Activated CD4-positive, CD25-positive, alpha-beta regulatory T cell treated with anti-CD3 and anti-CD28 coated beads, Interleukin-2, amount 50 U/mL, for 16 hours (primary cell): ENCODE data around the gene NADSYN1.
"Not testable (repeated sequence)": the region's sequence is repeated elsewhere in the genome, so short reads cannot be mapped to it uniquely, and the experiment has no call there.

Experiments used
- DNase-seq: peaks from one replicate; pipeline ENCODE4 v3.0.0-alpha.2; 2020; ENCODE audit warnings: low read depth, low spot score

Gene NADSYN1

DNA sequence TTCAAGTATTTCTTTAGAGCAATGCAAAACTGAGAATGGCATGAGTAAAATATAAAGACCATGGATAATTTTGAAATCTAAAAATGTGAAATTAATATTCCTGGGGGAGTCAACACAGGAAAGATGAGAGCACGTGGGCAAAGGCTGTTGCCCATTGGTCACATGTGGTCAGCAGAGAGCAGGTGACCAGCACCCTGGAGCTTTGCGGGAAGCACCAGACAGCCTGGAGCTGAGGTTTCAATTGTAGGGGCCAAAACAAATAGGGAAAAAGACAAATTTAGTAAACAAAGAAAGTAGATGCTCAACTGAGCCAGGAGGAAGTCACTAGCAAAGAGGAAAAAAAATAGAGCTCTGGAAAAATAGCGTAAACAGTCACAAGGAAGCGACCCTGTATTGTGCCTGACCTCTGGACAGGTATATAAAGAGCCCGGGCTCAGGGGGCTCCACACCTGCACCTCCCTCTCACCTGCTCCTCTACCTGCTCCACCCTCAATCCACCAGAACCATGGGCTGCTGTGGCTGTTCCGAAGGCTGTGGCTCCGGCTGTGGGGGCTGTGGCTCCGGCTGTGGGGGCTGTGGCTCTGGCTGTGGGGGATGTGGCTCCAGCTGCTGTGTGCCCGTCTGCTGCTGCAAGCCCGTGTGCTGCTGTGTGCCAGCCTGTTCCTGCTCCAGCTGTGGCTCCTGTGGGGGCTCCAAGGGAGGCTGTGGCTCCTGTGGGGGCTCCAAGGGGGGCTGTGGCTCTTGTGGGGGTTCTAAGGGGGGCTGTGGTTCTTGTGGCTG is 74.0 kb downstream of the NADSYN1 start, which contains the start of gene KRTAP5-7:
Gene KRTAP5-7 (plus strand): TSS at position 472 of the 780 bp plus-strand sequence. CDS start 34 bp downstream, at position 506.
- not testable (repeated sequence) for DNase-seq

DNA sequence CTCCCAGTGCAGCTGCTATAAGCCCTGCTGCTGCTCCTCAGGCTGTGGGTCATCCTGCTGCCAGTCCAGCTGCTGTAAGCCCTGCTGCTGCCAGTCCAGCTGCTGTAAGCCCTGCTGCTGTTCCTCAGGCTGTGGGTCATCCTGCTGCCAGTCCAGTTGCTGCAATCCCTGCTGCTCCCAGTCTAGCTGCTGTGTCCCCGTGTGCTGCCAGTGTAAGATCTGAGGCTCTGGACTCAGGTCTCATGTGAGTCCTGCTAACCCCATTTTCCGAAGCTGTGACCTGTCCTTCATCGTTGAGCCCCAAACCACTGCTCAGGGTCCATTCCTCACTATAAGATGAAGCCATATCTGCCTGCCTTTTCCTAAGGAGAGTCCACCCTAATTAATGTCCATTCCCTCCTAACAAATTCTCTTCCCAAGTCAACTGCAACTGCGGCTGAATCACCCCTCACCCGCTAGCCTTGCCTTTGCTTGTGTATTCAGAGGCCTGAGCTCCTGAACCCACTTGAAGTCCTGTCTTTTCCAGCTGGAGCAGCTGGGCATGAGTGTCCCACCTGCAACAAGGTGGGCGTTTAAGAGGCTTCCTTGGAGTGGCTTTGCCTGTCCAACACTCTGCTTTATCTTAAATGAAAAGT is 74.7 kb downstream of the NADSYN1 start:
- DNase-seq = no peak

DNA sequence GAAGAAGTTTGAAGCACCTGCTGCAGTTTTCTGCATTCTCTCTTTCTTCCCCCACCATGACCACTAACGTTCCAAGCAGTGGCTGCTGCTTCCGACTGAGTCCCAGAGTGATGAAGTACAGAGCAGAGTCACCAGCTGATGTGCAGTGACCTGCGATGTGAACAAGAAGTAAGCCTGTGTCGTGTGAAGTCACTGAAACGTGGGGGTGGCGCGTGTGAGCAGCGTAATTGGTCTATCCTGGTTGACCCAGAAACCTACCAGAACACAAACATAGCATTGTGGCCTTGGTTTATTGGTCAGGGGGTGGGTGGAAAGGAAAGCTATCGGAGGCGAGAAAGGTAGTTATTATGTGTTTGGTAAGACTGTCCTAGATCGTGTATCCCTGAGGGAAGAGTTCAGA is 77.6 kb downstream of the NADSYN1 start:
- DNase-seq = no peak

DNA sequence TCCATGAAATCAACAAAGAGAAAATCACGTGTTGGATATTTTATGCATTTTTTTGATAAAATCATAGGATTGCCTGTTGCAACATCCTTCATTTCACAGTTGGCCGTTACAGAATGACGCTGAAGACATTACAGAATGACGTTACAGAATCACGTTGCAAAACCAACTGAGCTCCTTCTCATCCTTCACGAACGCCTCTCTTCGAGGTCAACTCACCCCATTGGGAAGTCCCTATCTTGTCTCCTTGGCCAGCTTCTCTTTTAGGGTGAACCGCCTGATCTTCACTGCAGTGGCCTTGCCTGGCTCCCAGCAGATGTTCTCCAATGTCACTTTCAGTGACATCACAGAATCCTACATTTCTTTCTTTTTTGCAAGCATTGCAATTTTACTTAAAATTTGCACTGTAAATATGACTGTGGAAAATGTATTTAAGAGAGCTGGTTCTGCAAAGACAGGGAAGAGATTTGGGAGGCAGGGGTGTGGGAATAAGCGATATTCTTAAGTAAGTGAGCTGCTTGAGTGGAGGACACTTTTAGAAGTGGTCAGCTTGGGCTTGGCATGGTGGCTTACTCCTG is 79.1 kb downstream of the NADSYN1 start:
- DNase-seq = no peak

DNA sequence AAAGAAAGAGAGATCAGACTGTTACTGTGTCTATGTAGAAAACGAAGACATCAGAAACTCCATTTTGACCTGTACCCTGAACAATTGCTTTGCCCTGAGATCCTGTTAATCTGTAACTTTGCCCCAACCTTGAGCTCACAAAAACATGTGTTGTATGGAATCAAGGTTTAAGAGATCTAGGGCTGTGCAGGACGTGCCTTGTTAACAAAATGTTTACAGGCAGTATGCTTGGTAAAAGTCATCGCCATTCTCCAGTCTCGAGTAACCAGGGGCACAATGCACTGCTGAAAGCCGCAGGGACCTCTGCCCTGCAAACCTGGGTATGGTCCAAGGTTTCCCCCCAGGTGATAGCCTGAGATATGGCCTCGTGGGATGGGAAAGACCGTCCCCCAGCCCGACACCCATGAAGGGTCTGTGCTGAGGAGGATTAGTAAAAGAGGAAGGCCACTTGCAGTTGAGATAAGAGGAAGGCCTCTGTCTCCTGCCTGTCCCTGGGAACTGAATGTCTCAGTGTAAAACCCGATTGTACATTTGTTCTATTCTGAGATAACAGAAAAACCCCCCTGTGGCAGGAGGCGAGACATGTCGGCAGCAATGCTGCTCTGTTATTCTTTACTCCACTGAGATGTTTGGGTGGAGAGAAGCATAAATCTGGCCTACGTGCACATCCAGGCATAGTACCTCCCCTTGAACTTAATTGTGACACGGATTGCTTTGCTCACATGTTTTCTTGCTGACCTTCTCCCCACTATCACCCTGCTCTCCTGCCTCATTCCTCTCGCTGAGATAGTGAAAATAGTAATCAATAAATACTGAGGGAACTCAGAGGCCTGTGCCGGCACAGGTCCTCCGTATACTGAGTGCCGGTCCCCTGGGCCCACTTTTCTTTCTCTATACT is 82.0 kb downstream of the NADSYN1 start:
- DNase-seq = not testable (repeated sequence)

DNA sequence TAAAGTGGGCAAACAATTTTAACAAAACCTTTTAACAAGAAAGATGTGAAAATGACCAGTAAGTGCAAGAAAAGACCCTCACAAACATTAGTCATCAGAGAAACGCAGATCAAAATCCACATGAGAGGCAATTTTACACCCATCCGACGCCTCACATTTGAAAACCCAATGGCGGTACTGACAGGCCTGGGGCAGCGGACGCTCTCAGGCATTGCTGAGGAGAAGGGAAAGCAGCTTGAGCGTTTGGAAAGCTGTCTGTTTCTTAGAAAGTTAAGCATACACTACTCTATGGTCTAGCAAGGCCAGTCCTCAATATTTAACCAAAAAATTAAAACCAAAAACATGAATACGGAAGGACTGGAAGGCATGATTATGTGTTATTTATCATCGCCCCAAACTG is 82.8 kb downstream of the NADSYN1 start:
- no peak for DNase-seq

DNA sequence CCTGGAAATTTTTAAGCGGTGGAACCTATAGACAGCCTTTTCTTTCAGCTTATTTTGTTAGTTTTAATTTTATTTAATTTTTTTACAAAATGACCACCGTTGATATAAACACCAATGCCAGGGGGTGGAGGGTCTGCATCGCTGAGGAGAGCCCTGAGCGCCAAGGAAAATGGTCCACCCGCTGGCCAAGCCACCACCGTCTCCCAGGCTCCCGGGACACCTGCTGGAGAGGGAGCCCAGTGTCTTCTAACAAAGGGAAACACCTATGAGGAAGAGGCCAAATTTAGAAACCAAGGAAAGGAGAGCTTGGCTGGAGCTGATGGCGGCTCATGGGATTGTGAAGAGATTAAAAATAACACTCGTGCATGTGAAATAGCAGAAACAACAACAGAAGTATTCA is 84.5 kb downstream of the NADSYN1 start:
- no peak for DNase-seq

DNA sequence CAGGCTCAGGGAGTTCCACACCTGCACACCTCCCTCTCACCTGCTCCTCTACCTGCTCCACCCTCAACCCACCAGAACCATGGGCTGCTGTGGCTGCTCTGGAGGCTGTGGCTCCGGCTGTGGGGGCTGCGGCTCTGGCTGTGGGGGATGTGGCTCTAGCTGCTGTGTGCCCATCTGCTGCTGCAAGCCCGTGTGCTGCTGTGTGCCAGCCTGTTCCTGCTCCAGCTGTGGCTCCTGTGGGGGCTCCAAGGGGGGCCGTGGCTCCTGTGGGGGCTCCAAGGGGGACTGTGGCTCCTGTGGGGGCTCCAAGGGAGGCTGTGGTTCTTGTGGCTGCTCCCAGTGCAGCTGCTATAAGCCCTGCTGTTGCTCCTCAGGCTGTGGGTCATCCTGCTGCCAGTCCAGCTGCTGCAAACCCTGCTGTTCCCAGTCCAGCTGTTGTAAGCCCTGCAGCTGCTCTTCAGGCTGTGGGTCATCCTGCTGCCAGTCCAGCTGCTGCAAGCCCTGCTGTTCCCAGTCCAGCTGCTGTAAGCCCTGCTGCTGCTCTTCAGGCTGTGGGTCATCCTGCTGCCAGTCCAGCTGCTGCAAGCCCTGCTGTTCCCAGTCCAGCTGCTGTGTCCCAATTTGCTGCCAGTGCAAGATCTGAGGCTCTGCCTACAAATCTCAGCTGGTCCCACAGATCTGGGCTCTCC is 85.1 kb downstream of the NADSYN1 start, which contains the start of gene KRTAP5-8:
Gene KRTAP5-8 (plus strand): TSS at position 49 of the 689 bp plus-strand sequence. CDS start 31 bp downstream, at position 80.
- DNase-seq = not testable (repeated sequence)

DNA sequence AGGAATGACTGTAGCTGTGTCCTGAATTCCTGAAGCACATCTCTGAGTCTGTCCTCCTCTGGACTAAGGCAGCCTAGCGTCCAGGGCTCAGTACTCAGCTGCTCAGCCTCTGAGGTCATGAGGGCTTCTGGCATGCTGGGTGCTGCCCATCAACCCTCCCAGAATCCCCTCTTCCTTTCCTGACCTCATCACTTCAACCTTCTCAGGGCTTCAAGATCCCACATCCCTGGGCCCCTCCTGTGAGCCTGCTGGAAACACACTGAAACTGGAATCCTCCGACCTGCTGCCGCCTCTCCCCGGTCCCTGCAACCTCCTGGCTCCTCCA is 85.6 kb downstream of the NADSYN1 start:
- DNase-seq = no peak

DNA sequence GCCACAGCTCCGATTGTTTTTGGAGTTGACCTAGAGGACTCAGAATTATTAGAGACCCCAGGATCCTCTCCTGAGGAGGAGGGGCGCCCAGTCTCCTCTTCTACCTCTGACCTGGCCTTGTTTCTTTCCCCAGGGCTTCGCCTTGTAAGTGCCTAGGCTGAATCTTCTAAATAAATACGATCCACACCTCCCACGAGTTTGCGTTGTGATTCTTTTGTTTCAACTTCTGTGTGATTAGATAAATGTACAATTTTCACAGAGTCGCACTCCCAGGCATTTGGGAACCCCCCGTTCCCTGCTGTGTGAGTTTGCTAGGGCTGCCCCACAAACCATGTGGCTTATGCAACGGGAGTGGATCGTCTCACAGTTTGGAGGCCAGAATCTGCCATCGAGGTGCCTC is 86.0 kb downstream of the NADSYN1 start:
- no peak for DNase-seq

DNA sequence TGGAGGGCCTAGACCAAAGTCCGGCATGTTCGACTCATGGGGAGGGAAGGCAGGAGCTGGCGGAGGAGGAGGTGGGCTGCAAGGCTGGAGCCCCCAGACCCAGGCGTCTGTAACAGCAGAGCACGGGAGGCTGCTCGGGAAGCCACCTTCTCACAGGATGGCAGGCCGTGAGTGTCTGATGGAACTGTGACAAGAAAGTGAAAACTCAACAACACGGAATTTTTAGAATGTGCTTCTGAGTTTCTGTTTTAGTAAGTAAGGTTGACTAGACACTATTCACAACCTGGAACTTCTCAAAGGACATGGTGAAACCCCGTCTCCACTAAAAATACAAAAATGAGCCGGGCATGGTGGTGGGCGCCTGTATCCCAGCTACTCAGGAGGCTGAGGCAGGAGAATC is 87.0 kb downstream of the NADSYN1 start:
- not testable (repeated sequence) for DNase-seq

DNA sequence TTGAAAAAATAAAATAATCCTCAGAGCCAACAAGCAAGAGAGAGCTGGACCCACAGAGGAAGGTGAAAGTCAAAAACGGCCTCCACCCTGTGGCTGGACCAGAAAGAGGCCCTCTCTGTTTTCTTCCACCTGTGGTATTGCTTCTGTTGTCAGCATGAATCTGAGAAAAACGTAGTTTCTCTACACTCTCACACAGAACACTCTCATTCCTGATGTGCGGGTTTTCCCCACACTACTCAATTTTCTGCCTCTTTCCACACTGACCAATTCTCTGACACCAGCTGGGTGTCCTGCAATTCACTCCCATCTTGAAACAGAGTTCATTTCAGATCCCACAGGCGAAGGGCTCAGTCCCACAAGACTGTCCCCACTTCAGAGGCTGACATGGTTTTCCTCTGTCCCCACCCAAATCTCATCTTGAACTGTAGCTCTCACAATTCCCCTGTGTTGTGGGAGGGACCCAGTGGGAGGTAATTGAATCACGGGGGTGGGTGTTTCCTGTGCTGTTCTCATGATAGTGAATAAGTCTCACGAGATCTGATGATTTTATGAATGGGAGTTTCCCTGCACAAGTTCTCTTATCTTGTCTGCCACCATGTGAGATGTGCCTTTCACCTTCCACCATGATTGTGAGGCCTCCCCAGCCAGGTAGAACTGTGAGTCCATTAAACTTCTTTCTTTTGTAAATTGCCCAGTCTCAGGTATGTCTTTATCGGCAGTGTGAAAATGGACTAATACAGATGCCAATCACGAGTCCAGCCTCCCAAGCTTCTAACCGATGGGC is 87.7 kb downstream of the NADSYN1 start:
- not testable (repeated sequence) for DNase-seq

DNA sequence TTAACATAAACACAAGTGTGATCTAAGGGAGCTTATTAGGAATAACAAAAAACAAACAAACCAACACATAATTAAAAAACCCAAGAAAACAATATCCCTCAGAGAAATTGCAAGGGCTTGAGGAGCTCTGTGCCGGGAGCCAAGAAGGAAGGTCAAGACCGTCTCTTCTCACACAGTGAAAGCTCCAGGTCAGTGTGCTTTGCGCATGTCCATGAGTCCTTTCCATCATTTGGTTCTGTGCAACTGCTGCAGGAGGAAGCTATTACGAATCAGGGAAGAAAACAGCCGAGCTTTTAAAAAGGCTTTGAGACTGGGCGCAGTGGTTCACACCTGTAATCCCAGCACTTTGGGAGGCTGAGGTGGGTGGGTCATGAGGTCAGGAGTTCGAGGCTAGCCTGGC is 89.4 kb downstream of the NADSYN1 start:
- DNase-seq = no peak

DNA sequence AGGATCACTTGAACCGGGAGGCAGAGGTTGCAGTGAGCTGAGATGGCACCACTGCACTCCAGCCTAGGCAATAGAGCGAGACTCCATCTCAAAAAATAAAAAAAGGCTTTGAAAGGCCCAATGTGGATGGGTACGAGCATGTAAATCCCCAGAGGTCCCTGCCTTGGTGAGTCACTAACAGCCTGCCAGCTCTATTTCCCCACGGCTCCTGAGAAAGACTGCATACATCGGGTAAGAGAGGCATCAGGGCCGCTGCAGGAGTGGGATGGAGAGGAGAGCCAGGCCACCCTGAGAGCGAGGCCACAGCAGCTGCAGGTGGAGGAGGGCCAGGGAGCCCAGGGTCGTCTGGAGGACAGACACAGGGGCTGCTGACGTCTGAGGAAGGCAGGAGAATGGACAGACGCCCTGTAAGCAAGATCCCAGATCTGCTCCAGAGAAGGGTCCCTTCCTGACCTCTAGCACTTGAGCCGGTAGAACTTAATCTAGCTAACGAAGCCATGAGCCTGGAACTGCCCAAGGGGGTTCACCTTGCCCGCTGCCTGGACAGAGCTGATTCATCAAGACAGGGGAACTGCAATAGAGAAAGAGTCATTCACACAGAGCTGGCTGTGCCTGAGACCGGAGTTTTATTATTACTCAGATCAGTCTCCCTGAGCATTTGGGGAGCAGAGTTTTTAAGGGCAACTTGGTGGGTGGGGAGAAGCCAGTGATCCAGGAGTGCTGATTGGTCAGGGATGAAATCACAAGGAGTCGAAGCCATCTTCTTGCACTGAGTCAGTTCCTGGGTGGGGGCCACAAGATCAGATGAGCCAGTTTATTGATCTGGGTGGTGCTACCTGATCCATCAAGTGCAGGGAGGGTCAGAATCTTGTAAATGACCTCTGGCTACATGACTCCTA is 90.1 kb downstream of the NADSYN1 start:
- DNase-seq = no peak

DNA sequence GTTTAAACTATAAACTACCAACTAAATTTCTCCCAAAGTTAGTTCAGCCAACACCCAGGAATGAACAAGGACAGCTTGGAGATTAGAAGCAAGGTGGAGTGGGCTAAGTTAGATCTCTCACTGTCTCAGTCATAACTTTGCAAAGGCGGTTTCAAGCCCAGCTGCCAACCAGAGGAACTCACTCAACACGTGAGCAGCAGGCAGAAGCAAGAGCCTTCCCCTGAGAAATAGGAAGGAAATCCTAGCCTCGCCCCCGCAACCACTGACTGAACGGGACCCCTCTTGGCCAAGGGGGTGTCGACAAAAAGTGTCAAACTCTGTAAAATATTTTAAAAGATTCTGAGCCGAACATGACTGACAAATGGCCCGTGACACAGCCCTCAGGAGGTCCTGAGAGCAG is 90.9 kb downstream of the NADSYN1 start:
- no peak for DNase-seq

DNA sequence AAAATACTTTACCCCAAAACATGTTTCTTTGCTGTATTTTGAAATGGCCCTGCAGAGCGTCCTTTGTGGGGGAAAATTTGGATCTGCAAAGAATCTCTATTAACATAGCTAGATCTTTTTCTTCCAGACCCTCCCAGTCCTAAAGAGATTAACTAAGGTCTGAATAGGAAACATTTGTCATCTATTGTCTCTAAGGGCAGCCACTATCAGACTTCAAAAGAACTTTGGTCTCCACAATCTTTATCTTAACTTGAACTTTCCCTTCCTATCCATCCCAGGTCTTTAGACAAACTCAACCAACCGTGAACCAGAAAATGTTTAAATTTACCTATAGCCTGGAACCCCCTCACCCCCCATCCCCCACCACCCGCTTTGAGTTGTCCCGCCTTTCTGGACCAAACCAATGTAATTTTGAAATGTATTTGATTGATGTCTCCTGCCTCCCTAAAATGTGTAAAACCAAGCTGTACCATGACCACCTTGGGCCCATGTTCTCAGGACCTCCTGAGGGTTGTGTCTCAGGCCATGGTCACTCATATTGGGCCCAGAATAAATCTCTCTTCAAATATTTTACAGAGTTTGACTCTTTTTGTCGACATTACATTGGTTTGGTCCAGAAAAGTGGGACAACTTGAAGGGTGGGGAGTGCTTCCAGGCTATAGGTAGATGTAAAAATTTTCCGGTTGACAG is 91.7 kb downstream of the NADSYN1 start:
- no peak for DNase-seq

DNA sequence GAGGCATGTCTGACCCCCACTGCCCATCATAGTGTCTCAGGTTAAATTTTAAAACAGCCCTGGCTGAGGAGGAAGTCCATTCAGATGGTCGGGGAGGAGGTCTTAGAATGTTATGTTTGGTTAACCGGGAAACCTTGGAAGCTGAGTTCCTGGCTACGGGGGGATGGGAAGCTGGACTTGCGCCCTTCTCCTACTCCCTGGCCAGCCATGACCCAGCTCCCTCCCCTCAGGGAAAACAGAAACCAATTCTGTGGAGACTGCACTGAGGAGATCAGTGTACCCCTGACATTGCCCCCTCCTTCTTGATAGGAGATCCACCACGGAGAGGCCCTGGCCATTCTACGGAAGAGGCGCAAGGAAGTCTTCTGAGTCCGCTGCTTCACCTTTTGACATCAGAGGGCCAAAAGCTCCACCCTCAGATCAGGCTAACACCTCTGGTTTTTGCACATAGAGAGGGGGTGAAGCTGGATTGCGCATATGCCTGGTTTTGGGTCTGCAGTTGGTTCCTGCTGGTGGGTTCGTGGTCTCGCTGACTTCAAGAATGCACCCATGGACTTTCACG is 92.5 kb downstream of the NADSYN1 start:
- DNase-seq = no peak

DNA sequence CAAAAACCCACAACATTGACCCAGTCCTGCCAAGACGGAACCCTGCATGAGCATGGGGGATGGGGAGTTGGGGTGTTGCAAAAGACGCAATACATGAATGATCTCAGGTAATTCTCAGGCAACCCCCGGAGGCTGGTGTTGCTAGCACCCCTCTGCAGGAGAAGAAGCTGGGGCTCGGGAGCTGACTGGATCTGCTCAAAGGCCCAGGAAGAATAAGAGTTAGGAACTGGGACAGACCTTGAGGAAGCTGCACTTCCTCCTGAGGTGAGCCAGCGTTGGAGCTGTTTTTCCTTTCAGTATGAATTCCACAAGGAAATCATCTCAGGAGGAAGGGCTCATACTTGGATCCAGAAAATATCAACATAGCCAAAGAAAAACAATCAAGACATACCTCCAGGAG is 95.1 kb downstream of the NADSYN1 start, which contains the start of gene KRTAP5-9:
Gene KRTAP5-9 (plus strand): TSS at position 301 of the 400 bp plus-strand sequence. CDS start 238 bp downstream, outside the sequence.
- DNase-seq = no peak
